Endothelial cell of umbilical vein (primary cell): ENCODE results near the gene MIXL1.

ENCODE experiments used
- CTCF ChIP-seq, 2 donors: IDR thresholded peaks; 1 replicate in 1 of 2; 2 replicates in 1 of 2; pipeline ENCODE4 v1.5.1; 2011; ENCODE audit warnings: low read length in 2 of 2, mild to moderate bottlenecking in 2 of 2, moderate library complexity in 2 of 2, control low read depth in 1 of 2, inconsistent platforms in 1 of 2, low read depth in 1 of 2; ENCODE audit not compliant: insufficient read depth in 1 of 2; ENCODE audit errors: extremely low read depth in 1 of 2
- EZH2 ChIP-seq: IDR thresholded peaks from 2 replicates; pipeline ENCODE4 v1.6.1; 2012; ENCODE audit warnings: borderline replicate concordance, low read depth, mild to moderate bottlenecking, moderate library complexity, low read length, inconsistent platforms; ENCODE audit not compliant: severe bottlenecking
- GATA2 ChIP-seq: IDR thresholded peaks from 2 replicates; pipeline ENCODE4 v1.7.0; 2011; ENCODE audit warnings: low read depth, mild to moderate bottlenecking, moderate library complexity, mixed read lengths, low read length; ENCODE audit not compliant: insufficient read length, insufficient read depth
- JUN ChIP-seq: IDR thresholded peaks from 2 replicates; pipeline ENCODE4 v1.6.1; 2011; ENCODE audit warnings: borderline replicate concordance, low read depth; ENCODE audit not compliant: insufficient read length, insufficient read depth
- MAX ChIP-seq: IDR thresholded peaks from 2 replicates; pipeline ENCODE4 v1.6.1; 2011; ENCODE audit not compliant: insufficient read depth, insufficient read length
- MYC ChIP-seq: IDR thresholded peaks from one replicate; pipeline ENCODE4 v1.6.1; 2011; ENCODE audit warnings: mild to moderate bottlenecking, low read depth, low read length
- POLR2A ChIP-seq: IDR thresholded peaks from 2 replicates; pipeline ENCODE4 v1.6.1; 2012; ENCODE audit warnings: low read depth, mild to moderate bottlenecking, control low read depth, low read length
- POLR2AphosphoS5 ChIP-seq: IDR thresholded peaks from 2 replicates; pipeline ENCODE4 v1.6.1; 2012; ENCODE audit warnings: low read depth, mild to moderate bottlenecking, control low read depth, low read length, moderate library complexity; ENCODE audit not compliant: insufficient read depth

GRCh38 chr1:226202246-226202645, 21.2 kb upstream of the MIXL1 start:
- TF ChIP-seq POLR2A (no peak), POLR2AphosphoS5 (no peak), GATA2 (no peak), MYC (no peak), MAX (no peak), CTCF (IDR thresholded peaks at IDR 0.05; ENCODE audit: extremely low read depth in 1 of 2, insufficient read depth in 1 of 2, low read depth in 1 of 2, low read length in 2 of 2) (no peak), EZH2 (no peak), JUN (no peak)
